H1 (cell line): ENCODE results near the gene RASL10B. TPM values are rescaled to one million over a fixed set of nuclear protein-coding genes. Genes with fewer than 3 reads are reported as not detected.

ENCODE experiments used
- CTCF ChIA-PET: fragments of 300-600 bp; sonication (Branson Sonifier 250); formaldehyde crosslinking; loops from one replicate; lab custom pipeline; 2021; ENCODE audit not compliant: partially characterized antibody; lab: Charles Lee
- POLR2A ChIA-PET: fragments of 300-600 bp; sonication (Branson Sonifier 250); formaldehyde crosslinking; loops from one replicate; lab custom pipeline; 2021; ENCODE audit warnings: inconsistent platforms; ENCODE audit not compliant: partially characterized antibody; lab: Charles Lee
- DNase-seq, 2 experiments: peaks; one replicate each; pipeline versions ENCODE4 v3.0.0 to v3.0.0-alpha.2; 2010 to 2022; ENCODE audit warnings: low spot score in 2 of 2, low read depth in 1 of 2, mixed read lengths in 1 of 2
- FAIRE-seq: peaks from 2 replicates; lab custom pipeline; 2011; peaks lifted over from hg19 to GRCh38; lab: Jason Lieb, UNC
- H2AFZ ChIP-seq: 2 replicates; pipeline ENCODE4 v1.8.1; 2012; ENCODE audit warnings: low read length, inconsistent platforms
- H2AK5ac ChIP-seq: 2 replicates; pipeline ENCODE4 v1.6.1; 2013; ENCODE audit warnings: low read depth, low read length
- H2BK120ac ChIP-seq: replicated peaks from 2 replicates; pipeline ENCODE3; 2013; ENCODE audit warnings: low read depth, low read length, inconsistent platforms
- H2BK12ac ChIP-seq: 2 replicates; pipeline ENCODE4 v1.6.1; 2013; ENCODE audit warnings: low read depth, low read length
- H2BK15ac ChIP-seq: 2 replicates; pipeline ENCODE4 v1.6.1; 2013; ENCODE audit warnings: low read length
- H2BK20ac ChIP-seq: 2 replicates; pipeline ENCODE4 v1.6.1; 2013; ENCODE audit warnings: low read length
- H2BK5ac ChIP-seq: 2 replicates; pipeline ENCODE4 v1.6.1; 2013; ENCODE audit warnings: low read depth, low read length
- H3K14ac ChIP-seq: 2 replicates; pipeline ENCODE4 v1.6.1; 2013; ENCODE audit warnings: inconsistent platforms; ENCODE audit not compliant: insufficient read length
- H3K18ac ChIP-seq: 2 replicates; pipeline ENCODE4 v1.6.1; 2013; ENCODE audit warnings: low read length; ENCODE audit errors: extremely low read depth
- H3K23ac ChIP-seq: 2 replicates; pipeline ENCODE4 v1.6.1; 2013; ENCODE audit warnings: inconsistent platforms; ENCODE audit not compliant: insufficient read length
- H3K23me2 ChIP-seq: 2 replicates; pipeline ENCODE4 v1.6.1; 2013; ENCODE audit warnings: low read depth, low read length
- H3K27ac ChIP-seq: 2 replicates; pipeline ENCODE4 v1.6.1; 2011; ENCODE audit warnings: low read depth, low read length, inconsistent platforms
- H3K27me3 ChIP-seq, 4 experiments: replicated peaks in 1 of 4; 1 replicate in 1 of 4; 2 replicates in 3 of 4; pipeline versions ENCODE4 v1.6.1 to v1.8.1; 2011 to 2013; ENCODE audit warnings: low read length in 3 of 4, mild to moderate bottlenecking in 3 of 4, inconsistent platforms in 2 of 4, mixed read lengths in 2 of 4, moderate library complexity in 1 of 4; ENCODE audit not compliant: control insufficient read depth in 3 of 4, insufficient read depth in 3 of 4; ENCODE audit errors: extremely low read depth in 1 of 4
- H3K36me3 ChIP-seq, 4 experiments: 2 replicates each; pipeline versions ENCODE4 v1.6.1 to v1.8.1; 2011 to 2013; ENCODE audit warnings: mild to moderate bottlenecking in 4 of 4, low read length in 3 of 4, moderate library complexity in 2 of 4, control low read depth in 1 of 4, inconsistent platforms in 1 of 4; ENCODE audit not compliant: insufficient read depth in 4 of 4, control insufficient read depth in 2 of 4
- H3K4ac ChIP-seq: replicated peaks from 2 replicates; pipeline ENCODE3; 2013; ENCODE audit warnings: low read length, low read depth, mixed read lengths, inconsistent platforms; ENCODE audit not compliant: insufficient read length
- H3K4me1 ChIP-seq, 4 experiments: replicated peaks in 1 of 4; 1 replicate in 1 of 4; 2 replicates in 3 of 4; pipeline versions ENCODE4 v1.6.1 to v1.8.1; 2011 to 2013; ENCODE audit warnings: low read length in 3 of 4, inconsistent platforms in 2 of 4, mixed read lengths in 1 of 4; ENCODE audit not compliant: insufficient read depth in 4 of 4, control insufficient read depth in 3 of 4
- H3K4me2 ChIP-seq, 2 experiments: 2 replicates each; pipeline versions ENCODE4 v1.6.1 to v1.8.1; 2011 to 2013; ENCODE audit warnings: low read depth in 2 of 2, low read length in 2 of 2, control low read depth in 1 of 2, inconsistent platforms in 1 of 2, mild to moderate bottlenecking in 1 of 2; ENCODE audit not compliant: insufficient read depth in 1 of 2
- H3K4me3 ChIP-seq, 4 experiments: fragments of 200-600, 300-600 bp in 1 of 4; sonication (generic), shearing (Covaris generic), sonication (Bioruptor Twin) in 1 of 4; 2 replicates each; pipeline versions ENCODE4 v1.5.1 to v1.8.1; 2011 to 2016; ENCODE audit warnings: low read length in 4 of 4, low read depth in 3 of 4, control low read depth in 2 of 4, inconsistent platforms in 2 of 4, mild to moderate bottlenecking in 2 of 4, mixed read lengths in 1 of 4, moderate library complexity in 1 of 4; ENCODE audit not compliant: insufficient read depth in 2 of 4; ENCODE audit errors: extremely low read depth in 1 of 4
- H3K56ac ChIP-seq: replicated peaks from 2 replicates; pipeline ENCODE3; 2013; ENCODE audit warnings: low read depth, mild to moderate bottlenecking, mixed read lengths, low read length, inconsistent platforms; ENCODE audit not compliant: insufficient read length
- H3K79me1 ChIP-seq: 2 replicates; pipeline ENCODE4 v1.6.1; 2013; ENCODE audit warnings: low read depth, low read length, control low read depth
- H3K79me2 ChIP-seq, 2 experiments: 2 replicates each; pipeline versions ENCODE4 v1.6.1 to v1.8.1; 2012 to 2013; ENCODE audit warnings: low read length in 2 of 2, mild to moderate bottlenecking in 2 of 2, inconsistent platforms in 1 of 2; ENCODE audit not compliant: insufficient read depth in 2 of 2, control insufficient read depth in 1 of 2
- H3K9ac ChIP-seq, 4 experiments: replicated peaks in 1 of 4; 1 replicate in 1 of 4; 2 replicates in 3 of 4; pipeline versions ENCODE4 v1.6.1 to v1.8.1; 2011 to 2013; ENCODE audit warnings: low read depth in 3 of 4, low read length in 3 of 4, control low read depth in 2 of 4, mild to moderate bottlenecking in 2 of 4, moderate library complexity in 2 of 4, inconsistent platforms in 1 of 4; ENCODE audit errors: extremely low read depth in 1 of 4
- H3K9me3 ChIP-seq, 2 experiments: 2 replicates each; pipeline versions ENCODE4 v1.6.1 to v1.8.1; 2012 to 2013; ENCODE audit warnings: mild to moderate bottlenecking in 2 of 2, moderate library complexity in 2 of 2, control low read depth in 1 of 2, inconsistent platforms in 1 of 2, low read depth in 1 of 2, low read length in 1 of 2, mixed read lengths in 1 of 2; ENCODE audit not compliant: insufficient read depth in 2 of 2
- H4K20me1 ChIP-seq, 2 experiments: replicated peaks in 1 of 2; 2 replicates each; pipeline versions ENCODE3 to v1.8.1; 2011 to 2013; ENCODE audit warnings: inconsistent platforms in 2 of 2, low read length in 2 of 2, mild to moderate bottlenecking in 1 of 2; ENCODE audit not compliant: insufficient read depth in 2 of 2, control insufficient read depth in 1 of 2
- H4K5ac ChIP-seq: 2 replicates; pipeline ENCODE4 v1.6.1; 2013; ENCODE audit warnings: low read length, low read depth, mixed read lengths, inconsistent platforms; ENCODE audit not compliant: insufficient read length
- H4K8ac ChIP-seq: 2 replicates; pipeline ENCODE4 v1.8.0; 2013; ENCODE audit warnings: mild to moderate bottlenecking, moderate library complexity, low read length, inconsistent platforms; ENCODE audit not compliant: insufficient read depth; ENCODE audit errors: extremely low read depth
- H4K91ac ChIP-seq: replicated peaks from 2 replicates; pipeline ENCODE3; 2013; ENCODE audit warnings: low read length, mixed read lengths, inconsistent platforms; ENCODE audit not compliant: insufficient read length
- SUZ12 ChIP-seq: fragments of 200-600 bp; sonication (generic); IDR thresholded peaks from 2 replicates; pipeline ENCODE4 v1.6.1; 2012; ENCODE audit warnings: mild to moderate bottlenecking, inconsistent platforms, low read length, moderate library complexity, mixed read lengths
- WGBS, 2 experiments: shearing (Covaris generic) in 1 of 2; methylation state at CpG; one replicate each; pipeline versions ENCODE4 v1.1.6 to v1.1.7; 2013 to 2015; ENCODE audit warnings: low lambda C conversion rate in 2 of 2, mixed read lengths in 2 of 2, inconsistent platforms in 1 of 2, low coverage in 1 of 2, missing lambda C conversion rate in 1 of 2; ENCODE audit not compliant: insufficient replicate concordance in 2 of 2, insufficient coverage in 1 of 2, insufficient read length in 1 of 2; ENCODE audit errors: extremely low coverage in 1 of 2, missing lambda C conversion rate in 1 of 2; 5-methylcytosine and 5-hydroxymethylcytosine counted together
- polyA plus RNA-seq, 7 experiments: library from polyadenylated mRNA; depleted of rRNA in 3 of 7; stranded (reverse) in 5 of 7; unstranded in 2 of 7; fragments of >200 nt in 5 of 7; fragments of 200-250 nt in 2 of 7; gene quantifications; 1 replicate in 5 of 7; 2 replicates in 1 of 7; 4 replicates in 1 of 7; pipeline versions ENCODE4 v1.2.1 to v1.2.3, GENCODE V29; 2011 to 2013; ENCODE audit warnings: missing spikeins in 2 of 7, mixed read lengths in 2 of 7
- total RNA-seq: library from RNA; stranded (reverse); fragmentation: NEBNext Ultra II Directional; extraction: Animal tissue kit (Norgen Biotek cat#: 25700); gene quantifications from 2 replicates; pipeline ENCODE4 v1.2.1, GENCODE V29; 2021

Gene RASL10B
- total and polyA plus RNA-seq, 2 of the 8 experiments (the other 6 are each of a cell fraction or from before 2014, with no cell fraction given) = 17.5 to 22.8 TPM

GRCh38 chr17:35748341-35748841 lies 17.0 kb downstream of the RASL10B start:
- Histone ChIP-seq H3K36me3 (no peaks in the 10 kb centered on the region), H3K4me1 (peaks cover 0 to 12% (median 5%) of the 10 kb centered on the region in 4 experiments; a peak in 5 of 7 replicates), H3K4me3 (no peak overlapping the region), H3K18ac (no peak overlapping the region), H3K9me3 (no peaks in the 10 kb centered on the region), H3K56ac (no peak overlapping the region), H2BK15ac (no peak overlapping the region), H3K79me1 (no peaks in the 10 kb centered on the region), H2BK12ac (no peak overlapping the region; the same call in 1 of the 2 replicates), H4K8ac (no peak overlapping the region), H2BK5ac (no peak overlapping the region), H4K20me1 (no peaks in the 10 kb centered on the region), H2BK120ac (no peak overlapping the region), H3K79me2 (no peaks in the 10 kb centered on the region), H3K23ac (no peak overlapping the region), H3K23me2 (no peaks in the 10 kb centered on the region), H3K4me2 (no peak overlapping the region), H2BK20ac (no peak overlapping the region), H3K4ac (no peak overlapping the region), H3K14ac (no peak overlapping the region), H3K9ac (no peak overlapping the region), H3K27ac (no peak overlapping the region), H2AFZ (no peak overlapping the region), H2AK5ac (0 out of 2 replicates have a peak overlapping the region, but pooled peaks have one; percentile 42), H4K5ac (no peak overlapping the region), H3K27me3 (peaks cover 2 to 19% (median 13%) of the 10 kb centered on the region in 4 experiments), H4K91ac (no peak overlapping the region)
- 79% methylated on average over 4 of the region's 4 CpGs; no CpG with 5 or more reads in 1 of the 2 experiments for WGBS, 2 experiments
- DNase-seq (no peak), FAIRE-seq (no peak)
- TF ChIP-seq SUZ12 = no peak
- ChIA-PET POLR2A (interaction anchor here (1.2 kb wide), 2 partner anchors 9 to 21 kb away, joined by 3 read pairs; no protein-coding TSS in a partner anchor), CTCF (interaction anchor here (0.8 to 8.4 kb wide), 33 partner anchors 9 to 629 kb away, joined by 3 to 166 read pairs (median 4); partner anchors contain the start of genes C17orf50, RAD51D, RASL10B and TAF15)
